Osteoblast (primary cell): ENCODE measurements around the gene F8A1. TPM values are rescaled to one million over a fixed set of nuclear protein-coding genes. Genes with fewer than 3 reads are reported as not detected.
A peak's percentile ranks its signal among the peaks of the same experiment; 100 is the strongest.
"Not testable (repeated sequence)": the region's sequence is repeated elsewhere in the genome, so short reads cannot be mapped to it uniquely, and the experiment has no call there.

Experiments used
- DNase-seq: peaks from one replicate; pipeline ENCODE4 v3.0.0; 2011; ENCODE audit warnings: low spot score, mixed read lengths; ENCODE audit not compliant: insufficient read length; ENCODE audit errors: missing footprints
- H2AFZ ChIP-seq: 2 replicates; pipeline ENCODE4 v1.6.0; 2011; ENCODE audit warnings: mild to moderate bottlenecking, low read length
- H3K27ac ChIP-seq: 2 replicates; pipeline ENCODE4 v1.5.1; 2011; ENCODE audit warnings: mild to moderate bottlenecking, low read depth, low read length, moderate library complexity
- H3K27me3 ChIP-seq: 2 replicates; pipeline ENCODE4 v1.6.0; 2012; ENCODE audit warnings: mild to moderate bottlenecking, control low read depth, inconsistent platforms, low read length, moderate library complexity; ENCODE audit not compliant: insufficient read depth
- H3K36me3 ChIP-seq: 2 replicates; pipeline ENCODE4 v1.5.1; 2011; ENCODE audit warnings: mild to moderate bottlenecking, low read length, control low read depth, moderate library complexity; ENCODE audit not compliant: insufficient read depth
- H3K4me1 ChIP-seq: 2 replicates; pipeline ENCODE4 v1.5.1; 2011; ENCODE audit warnings: mild to moderate bottlenecking, low read length, control low read depth, moderate library complexity; ENCODE audit not compliant: insufficient read depth
- H3K4me2 ChIP-seq: 2 replicates; pipeline ENCODE4 v1.6.0; 2011; ENCODE audit warnings: mild to moderate bottlenecking, low read length; ENCODE audit not compliant: insufficient read depth
- H3K4me3 ChIP-seq: fragments of 200-600 bp; sonication (generic); 3 replicates; pipeline ENCODE4 v1.5.1; 2012; ENCODE audit warnings: mild to moderate bottlenecking, low read length, inconsistent platforms; ENCODE audit not compliant: insufficient read depth
- H3K79me2 ChIP-seq: 2 replicates; pipeline ENCODE4 v1.6.0; 2012; ENCODE audit warnings: mild to moderate bottlenecking, low read length, control low read depth, inconsistent platforms; ENCODE audit not compliant: insufficient read depth
- H3K9me3 ChIP-seq: 2 replicates; pipeline ENCODE4 v1.5.1; 2011; ENCODE audit warnings: low read depth, low read length, control low read depth
- H4K20me1 ChIP-seq: 2 replicates; pipeline ENCODE4 v1.6.0; 2012; ENCODE audit warnings: mild to moderate bottlenecking, low read length, control low read depth; ENCODE audit not compliant: insufficient read depth
- total RNA-seq: library from RNA; depleted of rRNA; stranded (reverse); fragments of >200 nt; gene quantifications from 2 replicates; pipeline ENCODE4 v1.2.3, GENCODE V29; 2012
- TF ChIP-seq, protein P1 (sequence below): IDR thresholded peaks from 2 replicates; pipeline ENCODE4 v1.5.1; 2011; ENCODE audit warnings: mild to moderate bottlenecking, low read depth, low read length, moderate library complexity; ENCODE audit errors: extremely low read depth

The F8A1 gene
- total RNA-seq = 3.8 and 6.5 TPM in 2 replicates

GRCh38 chrX:154886069-154886788 lies at the start of gene F8A1:
Gene F8A1, plus strand, starts transcription at chrX:154886355. Its CDS starts 20 bp downstream, at chrX:154886375.
- H3K27me3 ChIP-seq, H3K36me3 ChIP-seq, H4K20me1 ChIP-seq, H3K4me3 ChIP-seq, H3K4me2 ChIP-seq, H2AFZ ChIP-seq, H3K79me2 ChIP-seq, DNase-seq, H3K27ac ChIP-seq, H3K9me3 ChIP-seq, H3K4me1 ChIP-seq: not testable (repeated sequence)

- Histone ChIP-seq H3K9me3 (no peaks in the 10 kb centered on the region), H2AFZ (no peak overlapping the region), H3K36me3 (no peaks in the 10 kb centered on the region), H3K27me3 (no peaks in the 10 kb centered on the region), H3K79me2 (no peaks in the 10 kb centered on the region), H3K4me3 (no peak overlapping the region), H3K27ac (no peak overlapping the region), H4K20me1 (no peaks in the 10 kb centered on the region), H3K4me1 (no peaks in the 10 kb centered on the region), H3K4me2 (no peak overlapping the region)
- peak; percentile 75 for DNase-seq
- TF ChIP-seq, protein P1, sequence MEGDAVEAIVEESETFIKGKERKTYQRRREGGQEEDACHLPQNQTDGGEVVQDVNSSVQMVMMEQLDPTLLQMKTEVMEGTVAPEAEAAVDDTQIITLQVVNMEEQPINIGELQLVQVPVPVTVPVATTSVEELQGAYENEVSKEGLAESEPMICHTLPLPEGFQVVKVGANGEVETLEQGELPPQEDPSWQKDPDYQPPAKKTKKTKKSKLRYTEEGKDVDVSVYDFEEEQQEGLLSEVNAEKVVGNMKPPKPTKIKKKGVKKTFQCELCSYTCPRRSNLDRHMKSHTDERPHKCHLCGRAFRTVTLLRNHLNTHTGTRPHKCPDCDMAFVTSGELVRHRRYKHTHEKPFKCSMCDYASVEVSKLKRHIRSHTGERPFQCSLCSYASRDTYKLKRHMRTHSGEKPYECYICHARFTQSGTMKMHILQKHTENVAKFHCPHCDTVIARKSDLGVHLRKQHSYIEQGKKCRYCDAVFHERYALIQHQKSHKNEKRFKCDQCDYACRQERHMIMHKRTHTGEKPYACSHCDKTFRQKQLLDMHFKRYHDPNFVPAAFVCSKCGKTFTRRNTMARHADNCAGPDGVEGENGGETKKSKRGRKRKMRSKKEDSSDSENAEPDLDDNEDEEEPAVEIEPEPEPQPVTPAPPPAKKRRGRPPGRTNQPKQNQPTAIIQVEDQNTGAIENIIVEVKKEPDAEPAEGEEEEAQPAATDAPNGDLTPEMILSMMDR = peak; percentile 50
Observed at GRCh38 chrX:154840856-154841255, 45.3 kb upstream of the F8A1 start.

GRCh38 chrX:154850957-154851611 lies 35.1 kb upstream of the F8A1 start:
- Histone ChIP-seq H3K9me3 (no peaks in the 10 kb centered on the region), H3K27me3 (no peaks in the 10 kb centered on the region), H3K79me2 (no peaks in the 10 kb centered on the region), H4K20me1 (no peaks in the 10 kb centered on the region), H3K4me3 (no peak overlapping the region), H3K4me2 (no peak overlapping the region), H3K27ac (no peak overlapping the region), H2AFZ (no peak overlapping the region), H3K36me3 (no peaks in the 10 kb centered on the region), H3K4me1 (no peaks in the 10 kb centered on the region)
- TF ChIP-seq, protein P1 = no peak
- no peak for DNase-seq

DNA sequence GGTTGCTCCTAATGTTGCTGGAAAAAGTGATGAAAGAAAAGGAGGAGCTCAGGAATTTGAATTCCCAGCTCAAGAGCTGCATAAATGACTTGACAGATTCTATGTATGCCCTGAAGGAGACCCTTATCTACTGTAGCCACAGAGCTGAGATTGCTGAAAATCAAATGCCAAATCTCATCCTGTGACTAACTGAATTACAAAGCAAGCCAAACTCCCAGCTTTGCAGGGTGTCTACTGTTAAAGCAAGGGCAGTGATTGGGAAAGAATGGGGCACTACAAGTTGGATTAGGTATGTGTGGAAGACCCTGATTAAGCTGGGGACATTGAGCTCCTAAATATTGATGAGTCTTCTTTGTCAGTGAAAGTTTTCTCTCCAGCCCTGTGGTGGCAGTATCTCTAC lies 30.9 kb upstream of the F8A1 start:
- Histone ChIP-seq H2AFZ (no peak overlapping the region), H3K9me3 (no peaks in the 10 kb centered on the region)

GRCh38 chrX:154868522-154868921 lies 17.6 kb upstream of the F8A1 start:
- not testable (repeated sequence) for H3K4me1 ChIP-seq, H3K9me3 ChIP-seq, H3K79me2 ChIP-seq, H3K27me3 ChIP-seq, H4K20me1 ChIP-seq, H2AFZ ChIP-seq, H3K36me3 ChIP-seq, H3K4me3 ChIP-seq, H3K4me2 ChIP-seq, DNase-seq, H3K27ac ChIP-seq

More for the DNA sequence above, 30.9 kb upstream of the F8A1 start:
- Histone ChIP-seq H3K27me3 (no peaks in the 10 kb centered on the region), H3K4me1 (no peaks in the 10 kb centered on the region), H4K20me1 (no peaks in the 10 kb centered on the region), H3K79me2 (no peaks in the 10 kb centered on the region), H3K27ac (no peak overlapping the region), H3K4me3 (no peak overlapping the region), H3K4me2 (no peak overlapping the region), H3K36me3 (no peaks in the 10 kb centered on the region)
- TF ChIP-seq, protein P1 = no peak
- DNase-seq = no peak
